PC-3 (cell line): ENCODE measurements around the gene NOTO. TPM values are rescaled to one million over a fixed set of nuclear protein-coding genes. Genes with fewer than 3 reads are reported as not detected.

Experiments used
- ATAC-seq: fragments of 200-7000 bp; cut with Tn5 transposase; 2 replicates; pipeline ENCODE4 v1.9.1; 2020; ENCODE audit warnings: mild to moderate bottlenecking, moderate library complexity
- BruUV-seq: library from RNA; stranded (reverse); fragments of 400-500 nt; replicated peaks from 2 replicates; lab custom pipeline; 2021; lab: Mats Ljungman, UMichigan
- CTCF ChIA-PET: fragments of 300-600 bp; sonication (Branson Sonifier 250); formaldehyde crosslinking; loops from one replicate; lab custom pipeline; 2022; ENCODE audit warnings: antibody characterized with exemption; lab: Charles Lee
- POLR2A ChIA-PET: fragments of 300-600 bp; sonication (Branson Sonifier 250); formaldehyde crosslinking; loops from one replicate; lab custom pipeline; 2022; ENCODE audit warnings: antibody characterized with exemption; ENCODE audit not compliant: unreplicated experiment; lab: Charles Lee
- DNase-seq: peaks from one replicate; pipeline ENCODE4 v3.0.0-alpha.2; 2015
- H2AFZ ChIP-seq: fragments of 300-600 bp; sonication (generic); 2 replicates; pipeline ENCODE4 v1.6.0; 2016; ENCODE audit warnings: antibody characterized with exemption, low read length
- H3F3A ChIP-seq: fragments of 300-600 bp; sonication (generic); one replicate; pipeline ENCODE4 v1.6.0; 2017; ENCODE audit warnings: antibody characterized with exemption, low read length, control low read depth, mild to moderate bottlenecking; ENCODE audit not compliant: unreplicated experiment
- H3K27ac ChIP-seq: fragments of 300-600 bp; sonication (generic); 2 replicates; pipeline ENCODE4 v1.5.1; 2016; ENCODE audit warnings: mild to moderate bottlenecking, low read length
- H3K27me3 ChIP-seq: fragments of 300-600 bp; sonication (generic); 2 replicates; pipeline ENCODE4 v1.6.1; 2016; ENCODE audit warnings: low read length, mixed read lengths
- H3K36me3 ChIP-seq: fragments of 300-600 bp; sonication (generic); 2 replicates; pipeline ENCODE4 v1.6.1; 2016; ENCODE audit warnings: low read depth, mixed run types, low read length, mixed read lengths
- H3K4me1 ChIP-seq: fragments of 300-600 bp; sonication (generic); 2 replicates; pipeline ENCODE4 v1.5.1; 2016; ENCODE audit warnings: low read length; ENCODE audit not compliant: insufficient read depth
- H3K4me2 ChIP-seq: fragments of 300-600 bp; sonication (generic); 2 replicates; pipeline ENCODE4 v1.6.0; 2016; ENCODE audit warnings: low read length
- H3K4me3 ChIP-seq: fragments of 300-600 bp; sonication (generic); 2 replicates; pipeline ENCODE4 v1.5.1; 2016; ENCODE audit warnings: mild to moderate bottlenecking, low read length, mixed read lengths
- H3K79me2 ChIP-seq: fragments of 300-600 bp; sonication (generic); 2 replicates; pipeline ENCODE4 v1.6.1; 2017; ENCODE audit warnings: low read length, mixed read lengths
- H3K9ac ChIP-seq: fragments of 300-600 bp; sonication (generic); 2 replicates; pipeline ENCODE4 v1.6.0; 2016; ENCODE audit warnings: mild to moderate bottlenecking, low read length
- H3K9me2 ChIP-seq: fragments of 300-600 bp; sonication (generic); replicated peaks from 2 replicates; pipeline ENCODE4 v1.6.1; 2016; ENCODE audit warnings: mixed run types, low read length, mixed read lengths
- H3K9me3 ChIP-seq: fragments of 300-600 bp; sonication (generic); 2 replicates; pipeline ENCODE4 v1.6.1; 2016; ENCODE audit warnings: low read length, mixed read lengths
- H4K20me1 ChIP-seq: fragments of 300-600 bp; sonication (generic); 2 replicates; pipeline ENCODE4 v1.6.1; 2016; ENCODE audit warnings: low read length, mixed read lengths
- EZH2 ChIP-seq: fragments of 300-600 bp; sonication (generic); IDR thresholded peaks from one replicate; pipeline ENCODE4 v1.6.1; 2017; ENCODE audit warnings: antibody characterized with exemption, mild to moderate bottlenecking, low read length; ENCODE audit not compliant: unreplicated experiment
- EZH2phosphoT487 ChIP-seq: fragments of 300-600 bp; sonication (generic); IDR thresholded peaks from 2 replicates; pipeline ENCODE4 v1.6.1; 2018; ENCODE audit warnings: mild to moderate bottlenecking, antibody characterized with exemption, low read length, borderline replicate concordance
- intact Hi-C: fragments of 100-400 bp; cut with micrococcal nuclease; formaldehyde crosslinking; loops from 2 replicates; pipeline ENCODE4 v1.9.0; 2023
- total RNA-seq: library from RNA; depleted of rRNA; stranded (reverse); fragments of >200 nt; gene quantifications from 2 replicates; pipeline ENCODE4 v1.2.3, GENCODE V29; 2014
- TF ChIP-seq, protein P1 (sequence below): fragments of 300-600 bp; sonication (generic); conservative IDR thresholded peaks from 2 replicates; pipeline ENCODE4 v1.5.1; 2017; ENCODE audit warnings: antibody characterized with exemption, low read depth, mild to moderate bottlenecking, low read length

Gene NOTO
- total RNA-seq, 1 experiment from 2014 or later: 0.07 TPM

DNA sequence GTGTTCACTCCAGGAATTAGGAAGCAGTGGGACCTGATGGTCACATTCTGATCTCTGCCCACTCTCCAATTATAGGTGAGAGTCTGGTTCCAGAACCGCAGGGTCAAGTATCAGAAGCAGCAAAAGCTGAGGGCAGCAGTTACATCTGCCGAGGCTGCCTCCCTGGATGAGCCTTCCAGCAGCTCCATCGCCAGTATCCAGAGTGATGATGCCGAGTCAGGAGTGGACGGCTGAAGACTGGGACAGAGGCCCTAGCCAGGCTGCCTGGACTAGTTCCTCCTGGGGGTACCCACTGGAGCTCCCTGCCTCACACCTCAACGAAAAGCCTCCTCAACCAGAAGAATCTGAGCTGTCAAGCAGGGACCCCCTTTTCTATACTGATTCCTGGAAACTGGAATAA is 8.3 kb downstream of the NOTO start:
- TF ChIP-seq, protein P1, sequence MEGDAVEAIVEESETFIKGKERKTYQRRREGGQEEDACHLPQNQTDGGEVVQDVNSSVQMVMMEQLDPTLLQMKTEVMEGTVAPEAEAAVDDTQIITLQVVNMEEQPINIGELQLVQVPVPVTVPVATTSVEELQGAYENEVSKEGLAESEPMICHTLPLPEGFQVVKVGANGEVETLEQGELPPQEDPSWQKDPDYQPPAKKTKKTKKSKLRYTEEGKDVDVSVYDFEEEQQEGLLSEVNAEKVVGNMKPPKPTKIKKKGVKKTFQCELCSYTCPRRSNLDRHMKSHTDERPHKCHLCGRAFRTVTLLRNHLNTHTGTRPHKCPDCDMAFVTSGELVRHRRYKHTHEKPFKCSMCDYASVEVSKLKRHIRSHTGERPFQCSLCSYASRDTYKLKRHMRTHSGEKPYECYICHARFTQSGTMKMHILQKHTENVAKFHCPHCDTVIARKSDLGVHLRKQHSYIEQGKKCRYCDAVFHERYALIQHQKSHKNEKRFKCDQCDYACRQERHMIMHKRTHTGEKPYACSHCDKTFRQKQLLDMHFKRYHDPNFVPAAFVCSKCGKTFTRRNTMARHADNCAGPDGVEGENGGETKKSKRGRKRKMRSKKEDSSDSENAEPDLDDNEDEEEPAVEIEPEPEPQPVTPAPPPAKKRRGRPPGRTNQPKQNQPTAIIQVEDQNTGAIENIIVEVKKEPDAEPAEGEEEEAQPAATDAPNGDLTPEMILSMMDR: no peak
- TF ChIP-seq EZH2phosphoT487: no peak
- TF ChIP-seq EZH2: no peak
- Histone ChIP-seq H3K4me1 (peaks cover 9% of the 10 kb centered on the region), H3K4me3 (no peak overlapping the region), H3K4me2 (no peak overlapping the region), H3K36me3 (no peaks in the 10 kb centered on the region), H3K79me2 (peaks cover 14% of the 10 kb centered on the region), H3K9me2 (no peaks in the 10 kb centered on the region), H4K20me1 (no peaks in the 10 kb centered on the region), H3F3A (no peaks in the 10 kb centered on the region), H2AFZ (no peak overlapping the region), H3K9me3 (no peaks in the 10 kb centered on the region), H3K9ac (no peak overlapping the region), H3K27ac (no peak overlapping the region), H3K27me3 (peaks cover under 1% of the 10 kb centered on the region; the same call in 1 of the 2 replicates)
- ATAC-seq (no peak), DNase-seq (no peak)
- BruUV-seq: no TSS peak
- POLR2A ChIA-PET: no interaction called here
- CTCF ChIA-PET: no interaction called here
- intact Hi-C loops: no loop called here

DNA sequence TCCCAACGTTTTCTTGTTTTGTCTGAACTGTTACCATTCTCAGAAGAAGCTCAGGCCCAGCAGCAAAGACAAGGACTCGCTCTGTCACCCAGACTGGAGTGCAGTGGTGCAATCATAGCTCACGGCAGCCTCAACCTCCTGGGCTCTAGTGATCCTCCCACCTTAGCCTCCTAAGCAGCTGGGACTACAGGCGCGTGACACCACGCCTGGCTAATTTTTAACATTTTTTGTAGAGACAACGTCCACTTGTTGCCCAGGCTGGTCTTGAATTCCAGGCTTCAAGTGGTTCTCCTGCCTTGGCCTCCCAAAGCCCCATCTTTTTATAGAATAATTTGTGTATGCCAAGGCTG is 9.7 kb downstream of the NOTO start:
- Histone ChIP-seq H3K9ac (no peak overlapping the region), H3K9me3 (no peaks in the 10 kb centered on the region), H3K79me2 (peaks cover 28% of the 10 kb centered on the region), H2AFZ (no peak overlapping the region), H3K4me1 (peaks cover 11% of the 10 kb centered on the region), H3F3A (no peaks in the 10 kb centered on the region), H3K27ac (no peak overlapping the region), H3K9me2 (no peaks in the 10 kb centered on the region), H4K20me1 (no peaks in the 10 kb centered on the region), H3K4me2 (no peak overlapping the region), H3K4me3 (no peak overlapping the region), H3K36me3 (no peaks in the 10 kb centered on the region), H3K27me3 (no peaks in the 10 kb centered on the region)
- CTCF ChIA-PET: interaction anchor here (0.5 to 1.2 kb wide), 4 partner anchors 21 to 324 kb away, joined by 3 to 16 read pairs (median 4); partner anchors contain the start of gene PRADC1
- ATAC-seq (no peak), DNase-seq (no peak)
- POLR2A ChIA-PET: no interaction called here
- TF ChIP-seq EZH2phosphoT487: no peak
- TF ChIP-seq, protein P1: no peak
- TF ChIP-seq EZH2: no peak
- intact Hi-C loops: loop anchor here (1.0 kb wide), 1 partner anchor 35 kb away; no protein-coding TSS in a partner anchor
- no TSS peak for BruUV-seq

DNA sequence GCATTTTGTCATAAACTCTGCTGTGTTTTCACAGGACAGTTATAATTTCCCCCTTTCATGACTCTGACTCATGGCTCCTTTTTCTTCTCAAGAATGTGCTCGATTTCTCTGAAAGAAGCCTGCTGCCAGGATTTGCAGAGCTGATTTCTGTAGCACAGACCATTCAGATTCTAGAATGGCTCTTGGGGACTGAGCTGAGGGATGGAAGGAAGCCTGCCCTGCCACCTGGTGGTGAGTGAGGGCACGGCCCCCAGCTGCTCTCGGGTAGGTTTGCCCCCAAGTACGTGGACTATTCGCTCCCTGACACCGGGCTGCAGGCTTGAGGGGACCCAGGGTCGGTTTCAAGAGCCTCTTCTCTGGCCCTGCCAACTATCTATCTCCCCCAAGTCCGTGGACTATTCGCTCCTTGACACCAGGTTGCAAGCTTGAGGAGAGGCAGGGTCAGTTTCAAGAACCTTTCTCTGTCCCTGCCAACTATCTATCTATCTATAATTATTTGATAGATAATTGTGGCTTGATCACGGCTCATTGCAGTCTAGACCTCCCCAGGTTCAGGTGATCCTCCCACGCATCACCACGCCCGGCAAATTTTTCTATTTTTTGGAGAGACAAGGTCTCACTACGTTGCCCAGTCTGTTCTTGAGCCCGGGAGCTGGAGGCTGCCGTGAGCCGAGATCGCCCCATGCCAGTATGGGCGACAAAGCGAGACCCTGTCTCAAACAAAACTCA is 10.2 kb downstream of the NOTO start:
- H3F3A ChIP-seq: no peaks in the 10 kb centered on the region
- no peak overlapping the region for H2AFZ ChIP-seq
- no peaks in the 10 kb centered on the region for H4K20me1 ChIP-seq
- DNase-seq: peak; percentile 76
- no peaks in the 10 kb centered on the region for H3K9me3 ChIP-seq
- intact Hi-C loops: loop anchor here (1.0 kb wide), 1 partner anchor 35 kb away; no protein-coding TSS in a partner anchor
- peaks cover 33% of the 10 kb centered on the region for H3K79me2 ChIP-seq
- no peak overlapping the region for H3K9ac ChIP-seq
- H3K27ac ChIP-seq: no peak overlapping the region
- no peaks in the 10 kb centered on the region for H3K9me2 ChIP-seq
- H3K36me3 ChIP-seq: no peaks in the 10 kb centered on the region
- peak overlapping the region; percentile 29; the same call in 1 of the 2 replicates for H3K4me2 ChIP-seq
- ChIA-PET POLR2A (no interaction called here), CTCF (interaction anchor here (0.5 to 1.2 kb wide), 4 partner anchors 21 to 325 kb away, joined by 3 to 16 read pairs (median 4); partner anchors contain the start of gene PRADC1)
- H3K27me3 ChIP-seq: no peaks in the 10 kb centered on the region
- H3K4me1 ChIP-seq: peaks cover 15% of the 10 kb centered on the region
- ATAC-seq: peak; percentile 80
- H3K4me3 ChIP-seq: no peak overlapping the region
- TF ChIP-seq EZH2: no peak
- TF ChIP-seq, protein P1: peak; percentile 90
- BruUV-seq: no TSS peak
